Natural killer cell (primary cell): ENCODE data around the gene TRAPPC6A. TPM values are rescaled to one million over a fixed set of nuclear protein-coding genes. Genes with fewer than 3 reads are reported as not detected.

Experiments used
- ATAC-seq, 3 donors: fragments of 150-1000 bp in 2 of 3; fragments of 200-7000 bp in 1 of 3; cut with Tn5 transposase; 1 replicate in 1 of 3; 2 replicates in 2 of 3; pipeline ENCODE4 v1.10.0; 2021; ENCODE audit warnings: mild to moderate bottlenecking in 2 of 3, moderate library complexity in 2 of 3
- DNase-seq, 2 donors: peaks; one replicate each; pipeline versions ENCODE4 v3.0.0 to v3.0.0-alpha.2; 2013 to 2021; ENCODE audit warnings: mixed read lengths in 1 of 2
- H3K27ac ChIP-seq: one replicate; pipeline ENCODE4 v1.5.1; 2013; ENCODE audit warnings: mild to moderate bottlenecking, low read length
- H3K27me3 ChIP-seq: one replicate; pipeline ENCODE4 v1.6.1; 2013; ENCODE audit warnings: low read length; ENCODE audit not compliant: control insufficient read depth, insufficient read depth
- H3K36me3 ChIP-seq: one replicate; pipeline ENCODE4 v1.6.1; 2013; ENCODE audit warnings: low read length; ENCODE audit not compliant: control insufficient read depth, insufficient read depth
- H3K4me1 ChIP-seq: one replicate; pipeline ENCODE4 v1.6.1; 2013; ENCODE audit warnings: low read length; ENCODE audit not compliant: control insufficient read depth, insufficient read depth
- H3K4me3 ChIP-seq: one replicate; pipeline ENCODE4 v1.5.1; 2013; ENCODE audit warnings: low read length
- H3K9me3 ChIP-seq: one replicate; pipeline ENCODE4 v1.6.1; 2013; ENCODE audit warnings: low read length; ENCODE audit not compliant: control insufficient read depth, insufficient read depth
- H3K27ac Mint-ChIP-seq, 2 donors: one replicate each; pipeline ENCODE4 v1.8.0; 2022; ENCODE audit warnings: mild to moderate bottlenecking in 2 of 2, mixed read lengths in 2 of 2, moderate library complexity in 1 of 2
- H3K27me3 Mint-ChIP-seq, 2 donors: one replicate each; pipeline ENCODE4 v1.8.0; 2022; ENCODE audit warnings: low read depth in 2 of 2, mixed read lengths in 2 of 2
- H3K36me3 Mint-ChIP-seq: one replicate; pipeline ENCODE4 v1.8.0; 2022; ENCODE audit warnings: mixed read lengths
- H3K4me1 Mint-ChIP-seq, 2 donors: one replicate each; pipeline ENCODE4 v1.8.0; 2022; ENCODE audit warnings: mixed read lengths in 2 of 2
- H3K4me3 Mint-ChIP-seq: one replicate; pipeline ENCODE4 v1.8.0; 2022; ENCODE audit warnings: mild to moderate bottlenecking, moderate library complexity, mixed read lengths
- H3K9me3 Mint-ChIP-seq, 2 donors: one replicate each; pipeline ENCODE4 v1.8.0; 2022; ENCODE audit warnings: mixed read lengths in 2 of 2
- CTCF ChIP-seq: fragments of 200-600 bp; IDR thresholded peaks from one replicate; pipeline ENCODE4 v1.8.0; 2022; ENCODE audit warnings: antibody characterized with exemption
- WGBS: methylation state at CpG from one replicate; pipeline ENCODE4 v1.1.7; 2013; ENCODE audit warnings: missing lambda C conversion rate; ENCODE audit not compliant: insufficient coverage; 5-methylcytosine and 5-hydroxymethylcytosine counted together
- intact Hi-C: fragments of 100-400 bp; cut with micrococcal nuclease; formaldehyde crosslinking; loops from one replicate; pipeline ENCODE4 v1.14.2; 2022
- total RNA-seq, 4 donors: library from RNA; stranded (reverse); fragments of 120-200 nt in 1 of 4; gene quantifications; one replicate each; pipeline versions ENCODE4 v1.2.3 to v1.2.4, GENCODE V29; 2013 to 2022

TRAPPC6A gene
- total RNA-seq, 3 donors from 2014 or later (not counting 1 experiment from before 2014, with no cell fraction given): 38.0 to 47.0 (median 45.2) TPM

- H3K4me3 ChIP-seq: no peak overlapping the region
- Mint-ChIP-seq H3K27me3 (peaks cover 0 to 3% of the 10 kb centered on the region in 2 donors), H3K4me3 (no peak overlapping the region), H3K9me3 (no peaks in the 10 kb centered on the region), H3K4me1 (peaks cover 14 to 24% of the 10 kb centered on the region in 2 donors), H3K36me3 (no peaks in the 10 kb centered on the region), H3K27ac (no peak overlapping the region)
- intact Hi-C loops: no loop called here
- TF ChIP-seq CTCF: no peak
- ATAC-seq (no peak), DNase-seq (no peak)
- H3K4me1 ChIP-seq: peaks cover 33% of the 10 kb centered on the region
- H3K36me3 ChIP-seq: peaks cover 5% of the 10 kb centered on the region
- WGBS: 93% methylated on average over 4 of the region's 4 CpGs
- no peak overlapping the region for H3K27ac ChIP-seq
- H3K9me3 ChIP-seq: no peaks in the 10 kb centered on the region
- H3K27me3 ChIP-seq: peaks cover 6% of the 10 kb centered on the region
Measured at GRCh38 chr19:45150180-45150579, 27.9 kb downstream of the TRAPPC6A start.

- Histone ChIP-seq H3K27ac (no peak overlapping the region), H3K4me1 (peaks cover 30% of the 10 kb centered on the region), H3K36me3 (peaks cover 8% of the 10 kb centered on the region), H3K4me3 (no peak overlapping the region), H3K9me3 (no peaks in the 10 kb centered on the region), H3K27me3 (peaks cover 6% of the 10 kb centered on the region)
- Mint-ChIP-seq H3K4me1 (peaks cover 12 to 22% of the 10 kb centered on the region in 2 donors), H3K27me3 (no peaks in the 10 kb centered on the region), H3K4me3 (no peak overlapping the region), H3K9me3 (no peaks in the 10 kb centered on the region), H3K27ac (no peak overlapping the region), H3K36me3 (no peaks in the 10 kb centered on the region)
- no peak for TF ChIP-seq CTCF
- 76% methylated on average over 9 of the region's 9 CpGs for WGBS
- ATAC-seq (no peak), DNase-seq (no peak)
- intact Hi-C loops: no loop called here
Measured at GRCh38 chr19:45149129-45149528, 28.9 kb downstream of the TRAPPC6A start.

DNA sequence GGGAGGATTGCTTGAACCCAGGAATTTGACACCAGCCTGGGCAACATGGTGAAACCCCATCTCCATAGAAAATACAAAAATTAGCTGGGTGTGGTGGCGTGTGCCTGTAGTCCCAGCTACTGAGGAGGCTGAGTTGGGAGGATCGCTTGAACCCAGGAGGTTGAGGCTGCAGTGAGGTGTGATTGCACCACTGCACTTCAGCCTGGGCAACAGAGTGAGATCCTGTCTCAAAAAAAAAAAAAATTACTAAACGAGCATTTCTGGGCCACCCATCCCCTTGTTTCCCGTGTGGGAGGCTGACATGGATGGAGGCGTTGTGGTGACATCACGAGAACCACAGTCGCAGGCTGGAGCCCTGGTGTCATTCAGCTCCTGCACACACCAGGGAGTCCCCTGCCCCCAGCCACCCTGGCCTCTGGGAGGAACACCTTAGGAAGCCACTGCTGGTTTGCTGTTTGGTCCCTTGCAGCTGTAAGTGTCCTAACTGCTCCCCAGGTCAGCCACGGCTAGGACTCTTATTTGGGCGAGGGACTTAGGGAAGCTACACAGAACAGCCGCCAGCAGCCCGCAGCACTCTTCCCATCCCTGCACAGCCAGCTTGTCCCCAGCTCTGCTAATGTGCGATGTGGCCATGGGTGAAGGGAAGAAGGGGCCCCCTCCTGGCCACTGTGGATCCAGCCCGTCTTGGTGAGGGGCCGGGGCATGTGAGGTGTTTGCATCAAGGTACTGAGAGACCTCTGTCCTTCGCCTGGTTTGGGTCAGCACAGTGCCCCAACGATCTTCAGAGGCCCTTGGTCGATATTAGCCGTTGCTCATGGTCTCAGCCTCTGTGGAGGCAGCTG is 30.0 kb downstream of the TRAPPC6A start:
- H3K9me3 ChIP-seq: no peaks in the 10 kb centered on the region
- intact Hi-C loops: no loop called here
- peaks cover 6% of the 10 kb centered on the region for H3K27me3 ChIP-seq
- peaks cover 7 to 12% of the 10 kb centered on the region in 2 donors for H3K4me1 Mint-ChIP-seq
- no peak overlapping the region for H3K27ac Mint-ChIP-seq
- WGBS: 95% methylated on average over 17 of the region's 18 CpGs
- H3K36me3 ChIP-seq: peaks cover 8% of the 10 kb centered on the region
- H3K27ac ChIP-seq: no peak overlapping the region
- H3K4me1 ChIP-seq: peaks cover 19% of the 10 kb centered on the region
- no peaks in the 10 kb centered on the region for H3K36me3 Mint-ChIP-seq
- TF ChIP-seq CTCF: no peak
- no peak overlapping the region for H3K4me3 Mint-ChIP-seq
- no peak overlapping the region for H3K4me3 ChIP-seq
- no peak for ATAC-seq
- DNase-seq: no peak
- H3K9me3 Mint-ChIP-seq: no peaks in the 10 kb centered on the region
- H3K27me3 Mint-ChIP-seq: no peaks in the 10 kb centered on the region
